ENCODE measurements around the gene LYPLA2. TPM values are rescaled to one million over a fixed set of nuclear protein-coding genes. Genes with fewer than 3 reads are reported as not detected.

The LYPLA2 gene
- total RNA-seq, 1 donor from 2014 or later, result 17.1 TPM

DNA sequence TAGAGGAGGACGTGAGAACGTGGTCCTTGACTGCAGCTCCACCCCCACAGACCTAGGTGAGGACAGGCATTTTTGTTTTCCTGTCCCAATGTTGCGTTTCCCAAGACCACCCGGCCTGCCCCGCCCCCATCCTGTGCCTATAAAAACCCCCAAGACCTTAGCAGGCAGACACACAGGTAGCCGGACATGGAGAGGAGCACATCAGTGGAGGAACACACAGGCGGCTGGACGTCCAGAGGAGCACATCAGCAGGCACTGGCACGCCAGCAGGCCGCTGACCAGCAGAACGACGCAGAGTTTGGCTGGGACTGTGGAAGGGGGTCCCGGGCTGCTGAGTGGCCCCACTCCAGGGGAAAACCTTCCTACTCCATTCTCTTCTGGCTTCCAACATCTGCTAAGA is 47.0 kb downstream of the LYPLA2 start:
- no peak for DNase-seq

DNA sequence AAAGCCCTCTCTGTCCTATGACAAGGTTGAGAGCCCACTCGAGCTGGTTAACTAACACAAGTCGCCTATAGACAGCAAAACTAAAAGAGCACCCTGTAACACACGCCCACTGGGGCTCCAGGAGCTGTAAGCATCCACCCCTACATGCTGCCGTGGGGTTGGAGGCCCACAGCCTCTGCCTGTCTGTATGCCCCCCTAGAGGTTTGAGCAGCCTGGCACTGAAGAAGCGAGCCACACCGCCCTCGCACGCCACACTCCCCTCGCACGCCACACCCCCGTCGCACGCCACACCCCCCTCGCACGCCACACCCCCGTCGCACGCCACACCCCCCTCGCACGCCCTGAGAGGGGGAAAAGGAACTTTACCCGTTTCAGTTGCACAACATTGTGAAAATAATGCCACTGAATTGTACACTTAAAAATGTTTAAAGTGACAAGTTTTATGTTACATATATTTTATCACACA is 47.5 kb downstream of the LYPLA2 start:
- DNase-seq, result peak; percentile 62

DNA sequence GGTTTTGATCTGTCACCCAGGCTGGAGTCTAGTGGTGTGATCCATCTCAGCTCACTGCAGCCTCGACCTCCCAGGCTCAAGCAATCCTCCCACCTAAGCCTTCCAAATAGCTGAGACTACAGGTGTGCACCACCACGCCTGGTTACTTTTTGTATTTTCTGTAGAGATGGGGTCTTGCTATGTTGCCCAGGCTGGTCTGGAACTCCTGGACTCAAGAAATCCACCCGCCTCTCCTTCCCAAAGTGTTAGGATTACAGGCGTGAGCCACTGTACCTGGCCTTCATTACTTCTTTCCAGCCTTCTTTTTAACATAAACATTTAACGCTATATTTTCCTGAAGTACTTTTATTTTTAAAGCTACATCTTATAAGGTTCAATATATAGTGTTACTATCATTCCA is 52.7 kb downstream of the LYPLA2 start:
- no peak for DNase-seq

Other genes with a start within 250 kb of the LYPLA2 start
- 51.6 TPM for gene ID3, start 231.6 kb upstream of the LYPLA2 start, total RNA-seq
- gene RPL11, start 99.3 kb upstream of the LYPLA2 start, total RNA-seq, result 1,184 TPM
- 21.4 TPM for gene ELOA, start 47.7 kb upstream of the LYPLA2 start, total RNA-seq
- 43.8 TPM for gene PITHD1, start 12.7 kb upstream of the LYPLA2 start, total RNA-seq
- 30.6 TPM for gene GALE, start 9.6 kb downstream of the LYPLA2 start, total RNA-seq
- 40.6 TPM for gene HMGCL, start 34.3 kb downstream of the LYPLA2 start, total RNA-seq
- 21.4 TPM for gene FUCA1, start 77.1 kb downstream of the LYPLA2 start, total RNA-seq
- gene CNR2, start 122.2 kb downstream of the LYPLA2 start, total RNA-seq, result not detected
- gene PNRC2, start 168.7 kb downstream of the LYPLA2 start, total RNA-seq, result 155 TPM
- 127 TPM for gene SRSF10, start 189.2 kb downstream of the LYPLA2 start, total RNA-seq

All from tongue (tissue), 2 donors.